ENCODE data around the gene UBE2E3.

Gene UBE2E3

GRCh38 chr2:180978903-180979748 is 1.3 kb upstream of the UBE2E3 start:
- no peak for DNase-seq (ENCODE audit: low read depth in 2 of 2)

- no peak for DNase-seq (ENCODE audit: low read depth in 2 of 2)
Measured at GRCh38 chr2:180979749-180980105, 678 bp upstream of the UBE2E3 start.

- DNase-seq (ENCODE audit: low read depth in 2 of 2), result no peak
Measured at GRCh38 chr2:180980943-180981911, 822 bp downstream of the UBE2E3 start.

- no peak for DNase-seq (ENCODE audit: low read depth in 2 of 2)
Measured at GRCh38 chr2:180983468-180984242, 3.2 kb downstream of the UBE2E3 start.

GRCh38 chr2:180985771-180986395 is 5.5 kb downstream of the UBE2E3 start:
- no peak for DNase-seq (ENCODE audit: low read depth in 2 of 2)

- DNase-seq (ENCODE audit: low read depth in 2 of 2), result no peak
Measured at GRCh38 chr2:180987146-180987545, 6.7 kb downstream of the UBE2E3 start.

GRCh38 chr2:180990337-180990736 is 9.9 kb downstream of the UBE2E3 start:
- DNase-seq (ENCODE audit: low read depth in 2 of 2), result no peak

GRCh38 chr2:180990794-180991193 is 10.4 kb downstream of the UBE2E3 start:
- DNase-seq (ENCODE audit: low read depth in 2 of 2), result no peak

- no peak for DNase-seq (ENCODE audit: low read depth in 2 of 2)
Measured at GRCh38 chr2:180991361-180991760, 11.0 kb downstream of the UBE2E3 start.

GRCh38 chr2:180991820-180992219 is 11.4 kb downstream of the UBE2E3 start:
- DNase-seq (ENCODE audit: low read depth in 2 of 2), result no peak

- DNase-seq (ENCODE audit: low read depth in 2 of 2), result no peak
Measured at GRCh38 chr2:180992994-180993393, 12.6 kb downstream of the UBE2E3 start.

GRCh38 chr2:180999274-180999964 is 19.0 kb downstream of the UBE2E3 start:
- DNase-seq (ENCODE audit: low read depth in 2 of 2), result no peak

- DNase-seq (ENCODE audit: low read depth in 2 of 2), result no peak
Measured at GRCh38 chr2:181004647-181005325, 24.4 kb downstream of the UBE2E3 start.

- no peak for DNase-seq (ENCODE audit: low read depth in 2 of 2)
Measured at GRCh38 chr2:181005326-181005655, 24.9 kb downstream of the UBE2E3 start.

- DNase-seq (ENCODE audit: low read depth in 2 of 2), result no peak
Measured at GRCh38 chr2:181005809-181006208, 25.4 kb downstream of the UBE2E3 start.

- no peak for DNase-seq (ENCODE audit: low read depth in 2 of 2)
Measured at GRCh38 chr2:181007086-181007837, 26.9 kb downstream of the UBE2E3 start.

- no peak for DNase-seq (ENCODE audit: low read depth in 2 of 2)
Measured at GRCh38 chr2:181008407-181008806, 28.0 kb downstream of the UBE2E3 start.

- DNase-seq (ENCODE audit: low read depth in 2 of 2), result no peak
Measured at GRCh38 chr2:181021199-181021789, 40.9 kb downstream of the UBE2E3 start.

- DNase-seq (ENCODE audit: low read depth in 2 of 2), result no peak
Measured at GRCh38 chr2:181022652-181023051, 42.2 kb downstream of the UBE2E3 start.
